ENCODE measurements around the gene TNFSF13. TPM values are rescaled to one million over a fixed set of nuclear protein-coding genes. Genes with fewer than 3 reads are reported as not detected.

TNFSF13 gene
- total and polyA plus RNA-seq, 2 of the 4 experiments (the other 2 are of a cell fraction): 1.3 TPM; not detected in 1

- no peak for TF ChIP-seq RCOR1 (IDR thresholded peaks at IDR 0.05; ENCODE audit: insufficient replicate concordance, low read length)
Observed at GRCh38 chr17:7561028-7561575, 2.6 kb downstream of the TNFSF13 start (continued).

- POLR2A ChIA-PET (ENCODE audit: unreplicated experiment): interaction anchor here (1.1 kb wide), 1 partner anchor 22 kb away, joined by 3 read pairs; no protein-coding TSS in a partner anchor
- in situ Hi-C loops (cut with MboI; ENCODE audit: low sequenced_read_pairs): no loop called here
Observed at GRCh38 chr17:7561589-7562207, 3.1 kb downstream of the TNFSF13 start, which contains the start of gene SENP3. Gene SENP3, plus strand, starts transcription at chr17:7561919. Its CDS starts 1,158 bp downstream, at chr17:7563077.

More at GRCh38 chr17:7561589-7562207, 3.1 kb downstream of the TNFSF13 start, which contains the start of gene SENP3:
- Histone ChIP-seq H2BK20ac (ENCODE audit: low read depth, low read length) (no peak within 1 kb of the TSS), H3K9ac (ENCODE audit: low read depth, low read length) (peak within 1 kb of the TSS; percentile 75), H3K4me2 (ENCODE audit: low read depth, low read length) (peak within 1 kb of the TSS; percentile 98), H3K36me3 (ENCODE audit: control insufficient read depth, insufficient read depth, low read length) (peaks cover 20% of the 10 kb centered on the region), H3K4ac (ENCODE audit: low read depth, low read length) (peak within 1 kb of the TSS; percentile 79), H3K9me1 (ENCODE audit: insufficient read depth, low read length) (no peaks in the 10 kb centered on the region), H3K14ac (replicated peaks; ENCODE audit: low read depth, low read length) (peak within 1 kb of the TSS; percentile 70; the same call in 1 of the 2 replicates), H3K27me3 (ENCODE audit: control insufficient read depth, insufficient read depth, low read length) (no peaks in the 10 kb centered on the region), H3K27ac (ENCODE audit: insufficient read depth, low read length) (peak within 1 kb of the TSS; percentile 84), H3K4me3 (ENCODE audit: insufficient read depth, low read depth, low read length) (peak within 1 kb of the TSS; percentile 79), H2BK15ac (ENCODE audit: low read depth, low read length) (peak within 1 kb of the TSS; percentile 51; the same call in 1 of the 3 replicates), H2AK5ac (ENCODE audit: low read depth, low read length) (peak within 1 kb of the TSS; percentile 98), H2AK9ac (replicated peaks; ENCODE audit: low read depth, low read length, poor library complexity) (peak within 1 kb of the TSS; percentile 100), H3K56ac (ENCODE audit: extremely low read depth, insufficient read depth, low read length) (peak within 1 kb of the TSS; percentile 68; the same call in 1 of the 2 replicates), H3K23ac (ENCODE audit: low read depth, low read length) (peak within 1 kb of the TSS; percentile 39; the same call in 1 of the 2 replicates), H4K8ac (ENCODE audit: low read depth in 2 of 2, low read length in 2 of 2) (peak within 1 kb of the TSS; percentile 73 to 91), H3K4me1 (ENCODE audit: control insufficient read depth, insufficient read depth, low read length) (peaks cover 9% of the 10 kb centered on the region), H2BK5ac (ENCODE audit: low read depth, low read length, poor library complexity, severe bottlenecking) (peak within 1 kb of the TSS; percentile 61), H3K79me1 (ENCODE audit: low read depth in 1 of 2, low read length in 2 of 2) (peaks cover 25 to 30% of the 10 kb centered on the region in 2 experiments), H4K5ac (ENCODE audit: low read depth, low read length) (peak within 1 kb of the TSS; percentile 19), H2AFZ (replicated peaks; ENCODE audit: low read length, poor library complexity) (peak within 1 kb of the TSS; percentile 99), H4K20me1 (ENCODE audit: insufficient read depth, low read length) (no peaks in the 10 kb centered on the region), H3K9me3 (ENCODE audit: control insufficient read depth, insufficient read depth, low read length) (no peaks in the 10 kb centered on the region), H3K18ac (ENCODE audit: low read depth, low read length) (no peak within 1 kb of the TSS), H4K91ac (ENCODE audit: insufficient read depth, low read depth, low read length) (peak within 1 kb of the TSS; percentile 54), H2BK120ac (ENCODE audit: low read depth, low read length) (no peak within 1 kb of the TSS)
- CTCF ChIA-PET: interaction anchor here (1.1 to 2.8 kb wide), 6 partner anchors 10 to 206 kb away, joined by 3 to 24 read pairs (median 10); partner anchors contain the start of gene TMEM95
- 0% methylated on average over 45 of the region's 82 CpGs; no CpG with 5 or more reads in 1 of the 2 experiments for WGBS, 2 experiments (ENCODE audit: extremely low coverage in 2 of 2, insufficient read length in 1 of 2)
- peak; percentile 82; the same call in 1 of the 2 replicates for TF ChIP-seq MAZ (IDR thresholded peaks at IDR 0.05; ENCODE audit: borderline replicate concordance, low read depth, low read length)
- peak; percentile 47; the same call in 1 of the 2 replicates for TF ChIP-seq USF2 (IDR thresholded peaks at IDR 0.05; ENCODE audit: low read depth, low read length)
- TF ChIP-seq MXI1 (IDR thresholded peaks at IDR 0.05; ENCODE audit: borderline replicate concordance, low read depth, low read length): peak; percentile 82; the same call in 1 of the 2 replicates
- TF ChIP-seq RAD21 (IDR thresholded peaks at IDR 0.05; ENCODE audit: low read length): no peak
- 0 out of 2 replicates have a peak, but pooled peaks have one; percentile 15 for TF ChIP-seq BHLHE40 (IDR thresholded peaks at IDR 0.05; ENCODE audit: low read depth, low read length)
- no TSS peak for BruUV-seq (replicated peaks)
- intact Hi-C loops (cut with micrococcal nuclease) (loop anchor here (1.0 to 10.0 kb wide), 8 partner anchors 47 to 517 kb away; partner anchors contain the start of genes KCTD11, NEURL4, POLR2A and SLC16A11), dilution Hi-C loops (cut with HindIII; ENCODE audit: low sequenced_read_pairs, unreplicated experiment) (no loop called here)
- peak; percentile 88 for DNase-seq
- ATAC-seq (ENCODE audit: low read depth): peak; percentile 90

All from IMR-90 (cell line).